A549 (cell line): ENCODE measurements around the gene MYLK. TPM values are rescaled to one million over a fixed set of nuclear protein-coding genes. Genes with fewer than 3 reads are reported as not detected.
A peak's percentile ranks its signal among the peaks of the same experiment; 100 is the strongest.
"Not testable (repeated sequence)": the region's sequence is repeated elsewhere in the genome, so short reads cannot be mapped to it uniquely, and the experiment has no call there.

Source experiments
- ATAC-seq, 2 experiments: fragments of 200-7000 bp in 1 of 2; fragments of >200 bp in 1 of 2; cut with Nextera tagmentation in 1 of 2; cut with Tn5 transposase in 1 of 2; 3 replicates each; pipeline versions ENCODE4 v1.8.0 to v1.9.1; 2018 to 2020; ENCODE audit warnings: mild to moderate bottlenecking in 1 of 2, moderate library complexity in 1 of 2
- CTCF ChIA-PET: fragments of 300-600 bp; sonication (Branson Sonifier 250); formaldehyde crosslinking; extraction: SDS; loops from one replicate; lab custom pipeline; 2021; ENCODE audit warnings: antibody characterized with exemption, inconsistent platforms; lab: Yijun Ruan, JAX
- POLR2A ChIA-PET: fragments of 350-600 bp; formaldehyde crosslinking; extraction: SDS; loops from one replicate; lab custom pipeline; 2021; ENCODE audit warnings: antibody characterized with exemption, inconsistent platforms; lab: Yijun Ruan, JAX
- DNase-seq, 2 experiments: peaks; one replicate each; pipeline versions ENCODE4 v3.0.0 to v3.0.0-alpha.2; 2011 to 2016; ENCODE audit warnings: low read depth in 1 of 2, low spot score in 1 of 2
- FAIRE-seq: peaks from 2 replicates; lab custom pipeline; 2011; peaks lifted over from hg19 to GRCh38; lab: Jason Lieb, UNC
- H3K27ac ChIP-seq, 2 experiments: fragments of >200 bp; sonication (Bioruptor Twin); formaldehyde crosslinking; 3 replicates each; pipeline ENCODE4 v1.5.1; 2016 to 2017
- H3K4me1 ChIP-seq: fragments of >200 bp; sonication (Bioruptor Twin); formaldehyde crosslinking; 3 replicates; pipeline ENCODE4 v1.6.1; 2016
- H3K4me2 ChIP-seq: fragments of >200 bp; sonication (Bioruptor Twin); formaldehyde crosslinking; 3 replicates; pipeline ENCODE4 v1.6.1; 2016
- H3K4me3 ChIP-seq: fragments of >200 bp; sonication (Bioruptor Twin); formaldehyde crosslinking; 3 replicates; pipeline ENCODE4 v1.5.1; 2016
- H3K9me3 ChIP-seq: fragments of >200 bp; sonication (Bioruptor Twin); formaldehyde crosslinking; 3 replicates; pipeline ENCODE4 v1.6.1; 2016
- CBX2 ChIP-seq: fragments of 200-600 bp; sonication (generic); IDR thresholded peaks from 2 replicates; pipeline ENCODE4 v1.6.1; 2016; ENCODE audit warnings: low read depth, mild to moderate bottlenecking, borderline replicate concordance
- CBX8 ChIP-seq: fragments of 200-600 bp; sonication (generic); IDR thresholded peaks from 2 replicates; pipeline ENCODE4 v1.6.1; 2016
- CHD2 ChIP-seq: fragments of 150-350 bp; IDR thresholded peaks from 2 replicates; pipeline ENCODE4 v1.6.1; 2014; ENCODE audit warnings: low read length; ENCODE audit not compliant: partially characterized antibody
- E2F6 ChIP-seq: IDR thresholded peaks from 2 replicates; pipeline ENCODE4 v1.6.1; 2012; ENCODE audit warnings: low read depth, borderline replicate concordance
- EHMT2 ChIP-seq: fragments of 200-600 bp; sonication (generic); IDR thresholded peaks from 2 replicates; pipeline ENCODE4 v1.6.1; 2016; ENCODE audit warnings: antibody characterized with exemption, low read depth, mild to moderate bottlenecking, moderate library complexity
- FOXS1 ChIP-seq: fragments of 250-450 bp; sonication (Bioruptor Pico); IDR thresholded peaks from 2 replicates; pipeline ENCODE4 v1.5.0; 2020; ENCODE audit warnings: mild to moderate bottlenecking, moderate library complexity
- GATA3 ChIP-seq: IDR thresholded peaks from 2 replicates; pipeline ENCODE4 v1.6.1; 2012; ENCODE audit warnings: borderline replicate concordance
- HDAC2 ChIP-seq: fragments of 200-600 bp; sonication (generic); IDR thresholded peaks from 2 replicates; pipeline ENCODE4 v1.6.1; 2016
- HOXA7 ChIP-seq: fragments of 250-450 bp; sonication (Bioruptor Pico); IDR thresholded peaks from 2 replicates; pipeline ENCODE4 v1.5.0; 2020; ENCODE audit warnings: mild to moderate bottlenecking, moderate library complexity
- HOXB5 ChIP-seq: fragments of 250-450 bp; sonication (Bioruptor Pico); IDR thresholded peaks from 2 replicates; pipeline ENCODE4 v1.5.0; 2020; ENCODE audit warnings: mild to moderate bottlenecking, moderate library complexity
- KDM5A ChIP-seq: fragments of 200-600 bp; sonication (generic); IDR thresholded peaks from 2 replicates; pipeline ENCODE4 v1.6.1; 2016; ENCODE audit warnings: antibody characterized with exemption, mild to moderate bottlenecking
- MAFK ChIP-seq: fragments of 450-650 bp; IDR thresholded peaks from 2 replicates; pipeline ENCODE4 v1.6.1; 2014; ENCODE audit not compliant: partially characterized antibody
- MAZ ChIP-seq: fragments of 150-350 bp; IDR thresholded peaks from 2 replicates; pipeline ENCODE4 v1.6.1; 2014; ENCODE audit warnings: antibody characterized with exemption, low read depth, low read length, borderline replicate concordance
- NFE2L2 ChIP-seq: fragments of 150-350 bp; conservative IDR thresholded peaks from 2 replicates; pipeline ENCODE4 v1.6.1; 2014; ENCODE audit warnings: low read length
- NPAS2 ChIP-seq: fragments of 250-450 bp; sonication (Bioruptor Pico); IDR thresholded peaks from 2 replicates; pipeline ENCODE4 v1.8.0; 2022; ENCODE audit warnings: mild to moderate bottlenecking, moderate library complexity, borderline replicate concordance
- PBX3 ChIP-seq: IDR thresholded peaks from 2 replicates; pipeline ENCODE4 v1.6.1; 2012
- POLR2A ChIP-seq: IDR thresholded peaks from 2 replicates; pipeline ENCODE4 v1.6.1; 2012; ENCODE audit warnings: mild to moderate bottlenecking, low read length
- RFX5 ChIP-seq: fragments of 450-650 bp; IDR thresholded peaks from 2 replicates; pipeline ENCODE4 v1.7.1; 2014; ENCODE audit warnings: antibody characterized with exemption, mild to moderate bottlenecking, moderate library complexity
- SREBF2 ChIP-seq: fragments of 450-650 bp; IDR thresholded peaks from 2 replicates; pipeline ENCODE4 v1.6.1; 2014; ENCODE audit warnings: mild to moderate bottlenecking, moderate library complexity
- TFCP2L1 ChIP-seq: fragments of 250-450 bp; sonication (Bioruptor Pico); IDR thresholded peaks from 2 replicates; pipeline ENCODE4 v1.5.0; 2021; ENCODE audit warnings: mild to moderate bottlenecking
- ZC3H11A ChIP-seq: fragments of 450-650 bp; IDR thresholded peaks from 2 replicates; pipeline ENCODE4 v1.6.1; 2014; ENCODE audit warnings: antibody characterized with exemption, mild to moderate bottlenecking
- WGBS: methylation state at CpG from one replicate; pipeline ENCODE4 v1.1.6; 2017; ENCODE audit errors: missing lambda C conversion rate; 5-methylcytosine and 5-hydroxymethylcytosine counted together
- polyA plus RNA-seq, 4 experiments: library from polyadenylated mRNA; depleted of rRNA in 3 of 4; stranded (reverse); fragments of >200 nt; fragmentation: RNase III in 1 of 4; extraction: RNeasy Plus Mini Kit Qiagen cat#74134 plus additional on column Dnase treatment in 1 of 4; gene quantifications; 2 replicates in 3 of 4; 3 replicates in 1 of 4; pipeline ENCODE4 v1.2.3, GENCODE V29; 2011 to 2017
- TF ChIP-seq, protein P1 (sequence below): fragments of >200 bp; sonication (Bioruptor Twin); formaldehyde crosslinking; IDR thresholded peaks from 2 replicates; pipeline ENCODE4 v1.6.1; 2016
- TF ChIP-seq, protein P2 (sequence below): fragments of >200 bp; sonication (Bioruptor Twin); formaldehyde crosslinking; IDR thresholded peaks from 3 replicates; pipeline ENCODE4 v1.5.1; 2016

Gene MYLK
- polyA plus RNA-seq, 2 of the 4 experiments (the other 2 are of a cell fraction) = 16.9 to 17.4 TPM

- peak overlapping the region; percentile 82 for H3K4me2 ChIP-seq
- peak overlapping the region; percentile 80 to 92 for H3K27ac ChIP-seq
- ATAC-seq, FAIRE-seq, DNase-seq, H3K9me3 ChIP-seq, H3K4me3 ChIP-seq, CTCF ChIA-PET: not testable (repeated sequence)
- H3K4me1 ChIP-seq = peaks cover 79% of the 10 kb centered on the region
- POLR2A ChIA-PET = interaction anchor here (2.8 kb wide), 1 partner anchor 15 kb away, joined by 12 read pairs; the partner anchor contains the start of gene HACD2
These were observed 283.3 kb downstream of the MYLK start for GRCh38 chr3:123600863-123601262.

- 27% methylated on average over 4 of the region's 4 CpGs for WGBS
- peak overlapping the region; percentile 1 to 42; a peak in 4 of 6 replicates for H3K27ac ChIP-seq
- FAIRE-seq (no peak), ATAC-seq (peak in 1 of 2 experiments; percentile 48; a peak in 2 of 6 replicates), DNase-seq (no peak)
- H3K4me3 ChIP-seq = no peak overlapping the region
- peak overlapping the region; percentile 54 for H3K4me2 ChIP-seq
- H3K4me1 ChIP-seq = peaks cover 49% of the 10 kb centered on the region
- ChIA-PET CTCF (interaction anchor here (1.6 kb wide), 1 partner anchor 45 kb away, joined by 5 read pairs; no protein-coding TSS in a partner anchor), POLR2A (no interaction called here)
- no peaks in the 10 kb centered on the region for H3K9me3 ChIP-seq
- TF ChIP-seq MAFK (no peak), GATA3 (peak; percentile 43; the same call in 1 of the 2 replicates)
- TF ChIP-seq, all 56 proteins: peak for 1
These were observed 286.6 kb downstream of the MYLK start for GRCh38 chr3:123597561-123597960.

GRCh38 chr3:123595396-123596180 is 288.5 kb downstream of the MYLK start:
- no peak for DNase-seq

DNA sequence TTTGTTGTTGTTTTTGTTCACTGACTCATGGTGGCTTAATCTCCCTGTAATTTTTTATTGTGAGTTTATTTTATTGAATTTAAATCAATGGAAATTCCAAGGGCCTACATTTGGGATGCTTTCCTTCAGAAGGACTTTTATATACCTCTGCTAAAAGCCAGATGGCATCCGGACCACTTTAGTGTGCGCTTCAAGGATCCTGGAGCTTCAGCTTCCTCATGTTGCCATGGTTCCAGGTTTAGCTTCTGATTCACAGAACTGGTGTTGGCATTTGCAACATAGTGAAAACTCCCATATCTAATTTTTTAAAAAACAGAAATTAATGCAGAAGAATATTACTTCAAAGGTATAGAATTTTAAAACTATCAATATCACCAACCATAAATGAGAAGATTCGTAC is 290.8 kb downstream of the MYLK start:
- Histone ChIP-seq H3K9me3 (peaks cover 32% of the 10 kb centered on the region), H3K4me3 (no peak overlapping the region), H3K27ac (no peak overlapping the region), H3K4me2 (no peak overlapping the region), H3K4me1 (peaks cover 20% of the 10 kb centered on the region)
- ChIA-PET POLR2A (no interaction called here), CTCF (interaction anchor here (0.6 to 1.5 kb wide), 2 partner anchors 33 to 49 kb away, joined by 3 read pairs; no protein-coding TSS in a partner anchor)
- no peak for ATAC-seq
- no peak for DNase-seq
- TF ChIP-seq GATA3 (no peak), POLR2A (no peak), NFE2L2 (no peak), CBX2 (no peak), E2F6 (no peak), MAZ (no peak), RFX5 (no peak), CBX8 (no peak), HDAC2 (no peak), NPAS2 (CRISPR knock-in tag) (no peak), HOXA7 (CRISPR knock-in tag) (no peak), FOXS1 (CRISPR knock-in tag) (no peak), TFCP2L1 (CRISPR knock-in tag) (no peak), EHMT2 (no peak), KDM5A (no peak), CHD2 (no peak), HOXB5 (CRISPR knock-in tag) (no peak), ZC3H11A (no peak)
- TF ChIP-seq, protein P1, sequence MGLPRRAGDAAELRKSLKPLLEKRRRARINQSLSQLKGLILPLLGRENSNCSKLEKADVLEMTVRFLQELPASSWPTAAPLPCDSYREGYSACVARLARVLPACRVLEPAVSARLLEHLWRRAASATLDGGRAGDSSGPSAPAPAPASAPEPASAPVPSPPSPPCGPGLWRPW = no peak
- TF ChIP-seq, protein P2, sequence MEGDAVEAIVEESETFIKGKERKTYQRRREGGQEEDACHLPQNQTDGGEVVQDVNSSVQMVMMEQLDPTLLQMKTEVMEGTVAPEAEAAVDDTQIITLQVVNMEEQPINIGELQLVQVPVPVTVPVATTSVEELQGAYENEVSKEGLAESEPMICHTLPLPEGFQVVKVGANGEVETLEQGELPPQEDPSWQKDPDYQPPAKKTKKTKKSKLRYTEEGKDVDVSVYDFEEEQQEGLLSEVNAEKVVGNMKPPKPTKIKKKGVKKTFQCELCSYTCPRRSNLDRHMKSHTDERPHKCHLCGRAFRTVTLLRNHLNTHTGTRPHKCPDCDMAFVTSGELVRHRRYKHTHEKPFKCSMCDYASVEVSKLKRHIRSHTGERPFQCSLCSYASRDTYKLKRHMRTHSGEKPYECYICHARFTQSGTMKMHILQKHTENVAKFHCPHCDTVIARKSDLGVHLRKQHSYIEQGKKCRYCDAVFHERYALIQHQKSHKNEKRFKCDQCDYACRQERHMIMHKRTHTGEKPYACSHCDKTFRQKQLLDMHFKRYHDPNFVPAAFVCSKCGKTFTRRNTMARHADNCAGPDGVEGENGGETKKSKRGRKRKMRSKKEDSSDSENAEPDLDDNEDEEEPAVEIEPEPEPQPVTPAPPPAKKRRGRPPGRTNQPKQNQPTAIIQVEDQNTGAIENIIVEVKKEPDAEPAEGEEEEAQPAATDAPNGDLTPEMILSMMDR = no peak
- FAIRE-seq = no peak
- 87% methylated on average over 3 of the region's 3 CpGs for WGBS

More at GRCh38 chr3:123595396-123596180, 288.5 kb downstream of the MYLK start:
- ATAC-seq = no peak
- Histone ChIP-seq H3K9me3 (peaks cover 12% of the 10 kb centered on the region), H3K4me2 (no peak overlapping the region), H3K4me3 (no peak overlapping the region), H3K4me1 (peaks cover 30% of the 10 kb centered on the region), H3K27ac (peak overlapping the region in 1 of 2 experiments; percentile 15; a peak in 1 of 6 replicates)
- TF ChIP-seq SREBF2 (no peak), PBX3 (no peak)
- ChIA-PET CTCF (interaction anchor here (1.8 to 1.9 kb wide), 2 partner anchors 10 to 57 kb away, joined by 5 to 6 read pairs; no protein-coding TSS in a partner anchor), POLR2A (no interaction called here)
- WGBS = 87% methylated on average over 5 of the region's 5 CpGs
- FAIRE-seq = no peak
